ENCODE data around the gene ATP4B.

- TF ChIP-seq POLR2AphosphoS5 (IDR thresholded peaks at IDR 0.05; ENCODE audit: low read depth, low read length) (no peak), POLR2A (IDR thresholded peaks at IDR 0.05; ENCODE audit: low read depth, low read length) (no peak), TAF1 (IDR thresholded peaks at IDR 0.05; ENCODE audit: low read depth, low read length) (no peak)
These were observed 4.5 kb downstream of the ATP4B start for GRCh38 chr13:113653264-113654174.

Measured in GM12891 (cell line).